Upper lobe of left lung (tissue), 6 donors: ENCODE data around the gene RECK. TPM values are rescaled to one million over a fixed set of nuclear protein-coding genes. Genes with fewer than 3 reads are reported as not detected.

Experiments
- ATAC-seq, 2 donors: fragments of 200-7000 bp; cut with Tn5 transposase; one replicate each; pipeline ENCODE4 v1.9.1; 2022; ENCODE audit warnings: mild to moderate bottlenecking in 2 of 2, moderate library complexity in 2 of 2; ENCODE audit not compliant: low FRiP score in 2 of 2
- DNase-seq, 2 donors: peaks; one replicate each; pipeline ENCODE4 v3.0.0-alpha.2; 2019 to 2020
- H3K27ac ChIP-seq, 4 donors: fragments of 200-600 bp; sonication (generic); one replicate each; pipeline ENCODE4 v1.5.1; 2016 to 2019
- H3K27me3 ChIP-seq, 4 donors: fragments of 200-600 bp; sonication (generic); one replicate each; pipeline ENCODE4 v1.5.1; 2017 to 2019
- H3K36me3 ChIP-seq, 4 donors: fragments of 200-600 bp; sonication (generic); one replicate each; pipeline ENCODE4 v1.5.1; 2016 to 2019
- H3K4me1 ChIP-seq, 4 donors: fragments of 200-600 bp; sonication (generic); one replicate each; pipeline ENCODE4 v1.5.1; 2018 to 2019
- H3K4me3 ChIP-seq, 4 donors: fragments of 200-600 bp; sonication (generic); one replicate each; pipeline ENCODE4 v1.5.1; 2017 to 2019; ENCODE audit warnings: mild to moderate bottlenecking in 2 of 4, moderate library complexity in 1 of 4
- H3K9me3 ChIP-seq, 4 donors: fragments of 200-600 bp; sonication (generic); one replicate each; pipeline ENCODE4 v1.5.1; 2018 to 2019
- EP300 ChIP-seq, 4 donors: sonication (generic); formaldehyde crosslinking; IDR thresholded peaks; one replicate each; pipeline ENCODE4 v1.5.1; 2017; ENCODE audit warnings: antibody characterized with exemption in 4 of 4, control low read depth in 2 of 4
- POLR2A ChIP-seq, 4 donors: fragments of 450-650 bp; IDR thresholded peaks; one replicate each; pipeline ENCODE4 v1.5.1; 2016 to 2017; ENCODE audit warnings: antibody characterized with exemption in 4 of 4, mild to moderate bottlenecking in 2 of 4
- POLR2AphosphoS5 ChIP-seq, 2 donors: sonication (generic); formaldehyde crosslinking; IDR thresholded peaks; one replicate each; pipeline ENCODE4 v1.5.1; 2017; ENCODE audit warnings: antibody characterized with exemption in 2 of 2
- WGBS, 2 donors: methylation state at CpG; one replicate each; pipeline ENCODE4 v1.1.5; 2017 to 2018; 5-methylcytosine and 5-hydroxymethylcytosine counted together
- total RNA-seq, 6 donors: library from RNA; depleted of rRNA in 4 of 6; stranded (reverse); fragments of >200 nt in 4 of 6; gene quantifications; one replicate each; pipeline versions ENCODE4 v1.1.0 to v1.2.1, GENCODE V29; 2016 to 2021
- TF ChIP-seq, protein P1 (sequence below), 6 experiments: fragments of 450-650 bp in 4 of 6; fragments of 200-600 bp in 2 of 6; sonication (generic) in 2 of 6; IDR thresholded peaks; one replicate each; pipeline ENCODE4 v1.5.1; 2016 to 2019; ENCODE audit warnings: antibody characterized with exemption in 6 of 6
- donor health status: DM: no; HTN: no; CAD: no; lungs with moderate emphysema.
- donor health status: DM: no; HTN: yes; CAD: no; lungs with severe emphysema.

RECK gene
- total RNA-seq, 6 donors from 2014 or later: 8.4 to 17.6 (median 11.0) TPM

GRCh38 chr9:36135741-36136271 is 99.1 kb downstream of the RECK start:
- 9 to 15% methylated on average over 12 to 15 of the region's 18 CpGs for WGBS, 2 donors
- peak overlapping the region; percentile 72 to 94 (median 82) for H3K27ac ChIP-seq
- peak overlapping the region; percentile 53 to 94 (median 75) for H3K4me3 ChIP-seq
- no peaks in the 10 kb centered on the region for H3K9me3 ChIP-seq
- H3K27me3 ChIP-seq: no peaks in the 10 kb centered on the region
- ATAC-seq: no peak
- peak in 1 of 2 donors; percentile 45 for DNase-seq
- peaks cover 29 to 51% (median 31%) of the 10 kb centered on the region in 4 donors for H3K4me1 ChIP-seq
- H3K36me3 ChIP-seq: no peaks in the 10 kb centered on the region
- TF ChIP-seq EP300 (IDR thresholded peaks at IDR 0.05): no peak
- TF ChIP-seq, protein P1, sequence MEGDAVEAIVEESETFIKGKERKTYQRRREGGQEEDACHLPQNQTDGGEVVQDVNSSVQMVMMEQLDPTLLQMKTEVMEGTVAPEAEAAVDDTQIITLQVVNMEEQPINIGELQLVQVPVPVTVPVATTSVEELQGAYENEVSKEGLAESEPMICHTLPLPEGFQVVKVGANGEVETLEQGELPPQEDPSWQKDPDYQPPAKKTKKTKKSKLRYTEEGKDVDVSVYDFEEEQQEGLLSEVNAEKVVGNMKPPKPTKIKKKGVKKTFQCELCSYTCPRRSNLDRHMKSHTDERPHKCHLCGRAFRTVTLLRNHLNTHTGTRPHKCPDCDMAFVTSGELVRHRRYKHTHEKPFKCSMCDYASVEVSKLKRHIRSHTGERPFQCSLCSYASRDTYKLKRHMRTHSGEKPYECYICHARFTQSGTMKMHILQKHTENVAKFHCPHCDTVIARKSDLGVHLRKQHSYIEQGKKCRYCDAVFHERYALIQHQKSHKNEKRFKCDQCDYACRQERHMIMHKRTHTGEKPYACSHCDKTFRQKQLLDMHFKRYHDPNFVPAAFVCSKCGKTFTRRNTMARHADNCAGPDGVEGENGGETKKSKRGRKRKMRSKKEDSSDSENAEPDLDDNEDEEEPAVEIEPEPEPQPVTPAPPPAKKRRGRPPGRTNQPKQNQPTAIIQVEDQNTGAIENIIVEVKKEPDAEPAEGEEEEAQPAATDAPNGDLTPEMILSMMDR (IDR thresholded peaks at IDR 0.05): no peak
- no peak for TF ChIP-seq POLR2A (IDR thresholded peaks at IDR 0.05)
- no peak for TF ChIP-seq POLR2AphosphoS5 (IDR thresholded peaks at IDR 0.05)

GRCh38 chr9:36136272-36136893 is 99.7 kb downstream of the RECK start, which contains the start of gene GLIPR2:
Gene GLIPR2 (plus strand): TSS chr9:36136733. CDS start chr9:36136779, 46 bp downstream.
- Histone ChIP-seq H3K36me3 (no peaks in the 10 kb centered on the region), H3K4me3 (peak within 1 kb of the TSS; percentile 53 to 94 (median 75)), H3K27me3 (no peaks in the 10 kb centered on the region), H3K9me3 (no peaks in the 10 kb centered on the region), H3K4me1 (peaks cover 29 to 55% (median 36%) of the 10 kb centered on the region in 4 donors), H3K27ac (peak within 1 kb of the TSS; percentile 72 to 94 (median 82))
- 1% methylated on average over 27 of the region's 83 CpGs; no CpG with 5 or more reads in 1 of the 2 donors for WGBS, 2 donors
- peak in 3 of 4 donors; percentile 32 to 93 (median 93) for TF ChIP-seq POLR2A (IDR thresholded peaks at IDR 0.05)
- TF ChIP-seq, protein P1 (IDR thresholded peaks at IDR 0.05): peak in 4 of 6 experiments; percentile 35 to 74 (median 71)
- TF ChIP-seq POLR2AphosphoS5 (IDR thresholded peaks at IDR 0.05): peak; percentile 42 to 72
- no peak for TF ChIP-seq EP300 (IDR thresholded peaks at IDR 0.05)
- peak; percentile 90 to 96 for DNase-seq
- peak; percentile 92 to 96 for ATAC-seq

- no peak for TF ChIP-seq POLR2A (IDR thresholded peaks at IDR 0.05)
- TF ChIP-seq, protein P1 (IDR thresholded peaks at IDR 0.05): peak in 1 of 6 experiments; percentile 0
- H3K4me1 ChIP-seq: peaks cover 34 to 61% (median 39%) of the 10 kb centered on the region in 4 donors
- no peaks in the 10 kb centered on the region for H3K27me3 ChIP-seq
- H3K36me3 ChIP-seq: no peaks in the 10 kb centered on the region
- 1 to 4% methylated on average over 10 to 32 of the region's 40 CpGs for WGBS, 2 donors
- ATAC-seq (peak in 1 of 2 donors; percentile 25), DNase-seq (peak in 1 of 2 donors; percentile 19)
- H3K4me3 ChIP-seq: peak overlapping the region; percentile 53 to 94 (median 75)
- H3K9me3 ChIP-seq: no peaks in the 10 kb centered on the region
- peak overlapping the region; percentile 72 to 94 (median 82) for H3K27ac ChIP-seq
These were observed 100.2 kb downstream of the RECK start for GRCh38 chr9:36136894-36137391.

GRCh38 chr9:36137392-36138004 is 100.8 kb downstream of the RECK start:
- H3K4me1 ChIP-seq: peaks cover 40 to 66% (median 44%) of the 10 kb centered on the region in 4 donors

More at GRCh38 chr9:36137392-36138004, 100.8 kb downstream of the RECK start:
- peak overlapping the region; percentile 72 to 94 (median 82) for H3K27ac ChIP-seq
- H3K9me3 ChIP-seq: no peaks in the 10 kb centered on the region
- H3K4me3 ChIP-seq: peak overlapping the region; percentile 53 to 94 (median 75)
- no peaks in the 10 kb centered on the region for H3K27me3 ChIP-seq
- H3K36me3 ChIP-seq: no peaks in the 10 kb centered on the region
- DNase-seq (peak in 1 of 2 donors; percentile 41), ATAC-seq (peak in 1 of 2 donors; percentile 41)
- 37 to 56% methylated on average over 6 to 12 of the region's 12 CpGs for WGBS, 2 donors
- TF ChIP-seq EP300 (IDR thresholded peaks at IDR 0.05) (no peak), POLR2A (IDR thresholded peaks at IDR 0.05) (no peak), POLR2AphosphoS5 (IDR thresholded peaks at IDR 0.05) (no peak)
- TF ChIP-seq, protein P1 (IDR thresholded peaks at IDR 0.05): no peak
